Uterus (tissue), 2 donors: ENCODE results near the gene SNX5.

Experiments
- CTCF ChIP-seq, 4 experiments: fragments of 200-600 bp in 2 of 4; fragments of 450-650 bp in 2 of 4; sonication (generic) in 2 of 4; IDR thresholded peaks; one replicate each; pipeline ENCODE4 v1.5.1; 2016 to 2019; ENCODE audit warnings: antibody characterized with exemption in 4 of 4, mild to moderate bottlenecking in 2 of 4, moderate library complexity in 1 of 4
- POLR2A ChIP-seq, 2 donors: fragments of 450-650 bp; IDR thresholded peaks; one replicate each; pipeline ENCODE4 v1.6.1; 2016; ENCODE audit warnings: antibody characterized with exemption in 2 of 2, mild to moderate bottlenecking in 1 of 2, moderate library complexity in 1 of 2

- TF ChIP-seq CTCF (IDR thresholded peaks at IDR 0.05) (no peak), POLR2A (IDR thresholded peaks at IDR 0.05) (no peak)
These were observed 17.3 kb downstream of the SNX5 start for GRCh38 chr20:17951323-17951722.
